ENCODE measurements around the gene FXYD3.

The FXYD3 gene

DNA sequence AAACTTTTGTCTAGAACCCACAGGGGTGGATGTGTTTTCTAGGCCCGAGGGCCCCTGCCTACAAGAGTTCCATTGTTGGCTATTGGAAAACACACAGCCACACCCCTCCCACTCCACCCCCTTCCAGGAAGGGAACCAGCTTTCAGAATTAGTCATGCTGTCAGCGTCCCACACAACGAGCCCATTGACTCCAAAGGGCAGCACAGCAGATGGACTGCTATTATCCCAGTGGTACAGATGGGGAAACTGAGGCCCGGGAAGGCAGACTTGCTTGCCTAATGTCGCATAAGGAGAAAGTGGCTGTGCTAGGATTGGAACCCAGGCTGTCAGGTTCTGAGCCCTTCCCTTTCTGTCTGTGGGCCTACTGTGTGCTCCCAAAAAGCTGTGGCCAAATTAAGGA lies 8.1 kb upstream of the FXYD3 start:
- no peak for FAIRE-seq

DNA sequence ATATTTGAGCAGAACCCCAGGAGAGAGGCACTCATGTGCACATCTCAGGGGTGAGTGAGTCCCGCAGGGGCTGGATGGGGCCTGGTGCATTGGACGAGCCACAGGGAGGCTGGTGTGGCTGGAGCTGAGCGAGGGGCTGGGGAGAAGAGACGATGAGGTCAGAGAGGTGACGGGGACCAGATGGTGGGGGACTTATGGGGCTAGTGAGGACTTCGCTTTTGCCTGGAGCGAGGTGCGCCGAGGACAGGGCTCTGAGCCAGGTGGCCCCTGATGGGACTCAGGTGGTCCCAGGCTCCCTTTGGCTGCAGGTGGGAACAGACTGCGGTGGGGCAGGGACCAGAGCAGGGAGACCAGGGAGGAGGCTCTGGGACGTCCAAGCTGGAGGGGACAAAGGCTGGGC lies 6.9 kb upstream of the FXYD3 start:
- FAIRE-seq = no peak

DNA sequence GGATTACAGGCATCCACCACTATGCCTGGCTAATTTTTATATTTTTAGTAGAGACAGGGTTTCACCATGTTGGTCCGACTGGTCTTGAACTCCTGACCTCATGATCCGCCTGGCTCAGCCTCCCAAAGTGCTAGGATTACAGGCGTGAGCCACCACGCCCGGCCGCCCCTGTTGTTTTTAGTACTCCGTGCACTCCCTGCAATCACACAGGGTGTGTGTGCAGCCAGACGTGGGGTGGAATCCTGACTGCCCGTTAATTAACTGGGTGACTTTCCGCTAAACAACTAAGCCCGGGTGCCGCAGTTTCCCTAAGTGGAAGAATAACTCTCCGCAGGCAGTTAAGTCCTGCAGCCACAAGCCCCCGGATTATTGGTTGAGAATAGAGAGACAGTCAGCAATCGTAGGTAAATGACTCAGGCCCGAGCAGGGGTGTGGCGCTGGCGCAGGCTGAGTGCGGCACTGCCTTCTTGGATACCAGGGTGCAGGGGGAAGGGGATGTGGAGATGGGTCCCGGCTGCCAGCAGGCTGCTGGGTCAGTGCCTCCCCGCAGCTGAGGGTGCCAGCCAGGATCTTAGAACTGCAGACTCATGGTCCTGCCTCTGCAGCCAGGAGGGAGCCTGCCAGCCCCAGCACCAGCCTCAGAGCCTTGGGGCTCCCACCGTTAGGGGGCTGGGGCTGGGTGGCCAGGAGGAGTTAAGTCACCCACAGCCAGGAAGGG lies 6.1 kb upstream of the FXYD3 start:
- FAIRE-seq = no peak

DNA sequence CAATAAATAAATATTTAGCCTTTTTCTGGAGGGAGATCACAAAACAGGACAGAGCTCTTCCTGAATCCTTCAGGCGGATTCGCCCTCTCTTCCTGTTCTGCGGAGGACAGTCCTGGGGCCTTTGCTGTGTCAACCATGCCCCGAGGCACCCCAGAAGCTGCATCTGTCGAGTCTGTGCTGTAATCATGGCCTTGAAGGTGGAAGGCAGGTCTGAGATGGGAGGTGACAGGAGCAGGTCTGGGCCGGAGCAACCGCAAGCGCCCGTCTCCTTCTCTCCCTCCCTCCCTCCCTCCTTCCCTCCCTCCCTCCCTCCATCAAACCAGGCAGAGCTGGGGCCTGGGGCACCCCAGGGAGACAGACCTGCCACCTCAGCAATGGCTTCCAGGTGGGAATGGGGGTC lies 4.6 kb upstream of the FXYD3 start:
- no peak for FAIRE-seq

DNA sequence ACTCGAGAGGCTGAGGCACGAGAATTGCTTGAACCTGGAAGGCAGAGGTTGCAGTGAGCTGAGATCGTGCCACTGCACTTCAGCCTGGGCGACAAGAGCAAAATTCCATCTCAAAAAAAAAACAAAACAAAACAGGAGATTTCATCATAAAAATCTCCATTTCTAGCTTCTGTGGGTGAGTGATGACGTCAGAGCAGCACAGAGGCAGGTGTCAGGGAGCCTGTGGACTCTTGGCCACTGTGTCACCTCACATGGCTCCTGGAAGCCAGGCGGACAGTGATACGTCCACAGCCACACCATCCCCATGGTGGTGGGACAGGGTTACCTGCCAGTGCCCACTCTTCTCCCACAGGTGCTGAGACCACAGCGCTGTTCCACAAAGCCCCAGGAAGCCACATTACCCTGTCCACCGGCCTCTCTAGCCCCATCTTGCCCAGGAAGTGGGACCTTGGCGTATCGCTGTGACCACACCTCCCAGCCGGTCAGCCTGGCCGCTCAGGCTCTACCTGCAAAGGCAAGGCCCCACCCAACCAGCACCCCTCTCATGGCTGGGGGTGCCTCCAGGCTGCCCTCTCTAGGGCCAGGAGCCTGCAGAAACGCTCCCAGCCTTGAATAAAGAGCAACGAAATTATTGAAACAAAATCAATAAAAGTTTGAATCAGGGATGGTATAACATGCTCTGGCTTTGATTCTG lies 2.5 kb upstream of the FXYD3 start:
- FAIRE-seq = no peak

GRCh38 chr19:35114353-35115176 lies 1.1 kb upstream of the FXYD3 start:
- no peak for FAIRE-seq

GRCh38 chr19:35116072-35116801 lies 614 bp downstream of the FXYD3 start:
- no peak for FAIRE-seq

GRCh38 chr19:35117116-35117515 lies 1.5 kb downstream of the FXYD3 start:
- no peak for FAIRE-seq

DNA sequence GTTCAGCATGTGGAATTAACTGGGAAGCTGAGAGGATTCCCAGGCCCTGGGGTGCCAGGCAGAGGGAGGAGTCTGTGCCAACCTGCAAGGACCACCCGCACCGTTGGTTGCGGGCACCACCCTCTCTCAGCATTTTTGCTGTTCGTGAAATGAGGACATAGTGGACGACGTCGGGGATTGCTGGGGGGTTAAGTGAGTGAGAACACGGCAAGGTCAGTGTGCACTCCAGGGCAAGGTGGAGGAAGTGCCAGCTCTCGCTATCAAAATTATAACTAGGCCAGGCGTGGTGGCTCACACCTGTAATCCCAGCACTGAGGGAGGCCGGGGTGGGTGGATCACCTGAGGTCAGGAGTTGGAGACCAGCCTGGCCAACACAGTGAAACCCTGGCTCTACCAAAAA lies 2.2 kb downstream of the FXYD3 start:
- FAIRE-seq = no peak

- no peak for FAIRE-seq
Observed at GRCh38 chr19:35118268-35119020, 2.8 kb downstream of the FXYD3 start.

- no peak for FAIRE-seq
Observed at GRCh38 chr19:35119091-35119490, 3.5 kb downstream of the FXYD3 start.

DNA sequence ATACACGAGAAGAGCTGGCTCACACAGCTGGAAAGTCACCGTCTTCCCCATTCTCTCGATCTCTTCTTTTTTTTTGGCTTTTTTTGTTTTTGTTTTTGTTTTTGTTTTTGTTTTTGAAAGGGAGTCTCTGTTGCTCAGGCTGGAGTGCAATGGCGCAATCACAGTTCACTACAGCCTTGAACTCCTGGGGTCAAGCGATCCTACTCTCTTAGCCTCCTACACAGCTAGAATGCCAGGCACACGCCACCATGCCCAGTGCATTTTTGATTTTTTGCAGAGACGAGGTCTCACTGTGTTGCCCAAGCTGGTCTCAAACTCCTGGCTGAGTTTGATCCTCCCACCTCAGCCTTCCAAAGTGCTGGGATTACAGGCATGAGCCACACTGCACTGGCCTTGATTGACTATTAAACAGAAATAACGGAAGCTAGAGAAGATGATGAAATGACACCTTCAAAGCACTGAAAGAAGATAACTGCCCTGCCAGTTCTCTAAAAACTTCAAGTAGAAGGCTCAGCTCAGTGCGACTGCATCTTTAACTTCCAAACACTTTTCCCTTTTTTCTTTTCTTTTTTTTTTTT lies 4.0 kb downstream of the FXYD3 start:
- no peak for FAIRE-seq

DNA sequence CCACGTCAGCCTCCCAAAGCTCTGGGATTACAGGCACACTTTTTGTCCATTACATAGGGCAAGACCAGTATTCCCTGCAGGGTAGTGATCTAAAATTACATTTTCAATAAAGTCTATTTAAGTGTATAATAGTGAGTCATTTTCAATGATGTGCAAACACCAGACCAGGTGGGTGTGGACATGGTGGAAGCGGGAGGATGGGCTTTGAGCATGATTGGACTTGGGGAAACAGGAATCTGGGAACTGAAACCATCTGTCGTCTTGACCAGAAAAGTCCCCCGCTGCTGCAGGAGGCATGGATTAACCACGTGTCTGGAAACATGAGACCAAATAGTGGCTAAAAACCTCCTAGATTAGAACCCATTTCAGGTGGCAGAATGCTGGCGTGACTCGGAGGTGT lies 4.9 kb downstream of the FXYD3 start:
- FAIRE-seq = no peak

- FAIRE-seq = no peak
Observed at GRCh38 chr19:35120898-35121297, 5.3 kb downstream of the FXYD3 start.

DNA sequence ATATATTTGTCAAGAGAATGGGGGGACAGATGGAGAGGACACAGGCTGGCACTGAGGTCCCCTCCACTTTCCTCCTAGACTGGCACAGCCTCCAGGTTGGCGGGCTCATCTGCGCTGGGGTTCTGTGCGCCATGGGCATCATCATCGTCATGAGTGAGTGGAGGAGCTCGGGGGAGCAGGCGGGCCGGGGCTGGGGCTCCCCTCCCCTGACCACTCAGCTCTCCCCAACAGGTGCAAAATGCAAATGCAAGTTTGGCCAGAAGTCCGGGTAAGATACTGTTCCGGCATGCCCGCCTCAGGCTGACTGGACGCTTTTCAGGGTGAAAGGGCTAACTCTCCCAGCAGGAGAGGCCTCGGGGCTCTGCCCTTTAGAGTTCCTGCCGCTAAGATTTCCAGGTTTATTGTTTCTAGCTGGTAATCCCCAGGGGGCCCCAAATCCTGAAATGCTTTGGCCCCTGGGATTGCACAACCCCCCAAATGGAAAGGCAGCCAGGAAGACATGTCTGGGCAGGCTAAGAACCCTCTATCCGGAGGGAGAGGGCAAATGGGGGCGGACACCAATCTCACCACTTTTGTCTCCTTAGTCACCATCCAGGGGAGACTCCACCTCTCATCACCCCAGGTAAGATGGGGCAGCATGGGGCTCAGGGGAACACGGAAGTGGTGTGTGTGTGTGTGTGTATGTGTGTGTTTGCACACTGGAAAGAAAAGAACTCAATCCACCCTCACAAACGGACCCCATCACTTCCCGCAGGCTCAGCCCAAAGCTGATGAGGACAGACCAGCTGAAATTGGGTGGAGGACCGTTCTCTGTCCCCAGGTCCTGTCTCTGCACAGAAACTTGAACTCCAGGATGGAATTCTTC lies 7.3 kb downstream of the FXYD3 start:
- FAIRE-seq = no peak

GRCh38 chr19:35123573-35123972 lies 8.0 kb downstream of the FXYD3 start:
- FAIRE-seq = no peak

GRCh38 chr19:35124098-35125060 lies 8.8 kb downstream of the FXYD3 start:
- no peak for FAIRE-seq

GRCh38 chr19:35125270-35125717 lies 9.7 kb downstream of the FXYD3 start:
- FAIRE-seq = no peak

DNA sequence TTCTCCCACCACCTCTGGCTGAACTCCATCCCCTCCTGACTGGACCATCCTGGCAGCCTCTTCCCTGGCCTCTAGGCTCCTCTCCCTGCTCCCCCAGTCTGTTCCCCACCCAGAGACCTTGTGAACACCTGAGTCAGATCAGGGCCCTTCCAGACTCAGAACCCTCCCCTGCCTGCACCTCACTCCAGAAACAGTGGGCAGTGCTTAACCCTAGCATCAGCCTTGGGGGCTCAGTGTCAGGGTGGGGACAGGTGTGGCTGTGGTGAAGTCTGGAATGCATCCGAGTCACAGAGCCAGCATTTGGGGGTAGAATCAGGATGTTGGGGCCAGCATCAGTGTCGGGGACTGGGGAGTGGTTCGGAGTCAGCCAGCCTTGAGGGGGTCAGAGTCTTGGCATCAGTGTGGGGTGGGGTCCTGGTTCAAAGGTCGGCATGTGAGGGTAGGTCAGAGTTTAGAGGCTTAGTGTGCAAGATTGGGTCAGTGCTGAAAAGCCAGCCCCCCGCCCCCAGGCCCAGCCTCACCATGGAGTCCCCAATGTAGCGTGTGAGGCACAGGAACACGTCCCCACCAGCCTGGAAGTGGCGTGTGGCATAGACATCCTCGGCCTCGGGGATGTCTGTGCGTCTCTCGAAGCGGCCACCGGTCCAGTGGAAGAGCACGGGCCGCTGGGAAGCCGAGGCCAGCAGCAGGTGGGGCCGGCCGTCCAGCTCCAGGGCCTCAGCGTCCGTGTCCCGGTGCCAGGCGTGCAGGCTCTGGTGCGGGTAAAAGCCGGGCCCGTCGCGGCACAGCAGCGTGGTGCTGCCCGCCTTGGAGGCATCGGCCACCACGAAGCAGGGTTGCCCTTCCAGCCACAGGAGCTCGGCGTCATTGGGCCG lies 10.4 kb downstream of the FXYD3 start:
- FAIRE-seq = no peak

Measured in G401.6 (cell line).